Skeletal muscle tissue (tissue), 4 donors: ENCODE measurements around the gene DMD. TPM values are rescaled to one million over a fixed set of nuclear protein-coding genes. Genes with fewer than 3 reads are reported as not detected.

Source experiments
- H3K27ac ChIP-seq: one replicate; pipeline ENCODE4 v1.7.0; 2013; ENCODE audit warnings: mild to moderate bottlenecking, low read depth, low read length, inconsistent platforms
- H3K27me3 ChIP-seq, 3 donors: one replicate each; pipeline ENCODE4 v1.7.0; 2013; ENCODE audit warnings: low read length in 3 of 3; ENCODE audit not compliant: control insufficient read depth in 3 of 3, insufficient read depth in 3 of 3
- H3K36me3 ChIP-seq, 3 donors: one replicate each; pipeline ENCODE4 v1.7.0; 2013; ENCODE audit warnings: low read length in 3 of 3; ENCODE audit not compliant: control insufficient read depth in 3 of 3, insufficient read depth in 3 of 3
- H3K4me1 ChIP-seq, 3 donors: one replicate each; pipeline ENCODE4 v1.7.0; 2013; ENCODE audit warnings: low read length in 3 of 3, mild to moderate bottlenecking in 3 of 3; ENCODE audit not compliant: control insufficient read depth in 3 of 3, insufficient read depth in 3 of 3
- H3K4me3 ChIP-seq, 3 donors: one replicate each; pipeline ENCODE4 v1.7.0; 2013; ENCODE audit warnings: low read length in 3 of 3
- H3K9ac ChIP-seq, 3 donors: one replicate each; pipeline ENCODE4 v1.7.0; 2013; ENCODE audit warnings: low read length in 3 of 3, mild to moderate bottlenecking in 3 of 3, moderate library complexity in 2 of 3, low read depth in 1 of 3
- H3K9me3 ChIP-seq, 3 donors: one replicate each; pipeline ENCODE4 v1.7.0; 2013; ENCODE audit warnings: low read length in 3 of 3; ENCODE audit not compliant: control insufficient read depth in 3 of 3
- total RNA-seq: library from RNA; depleted of rRNA; stranded (reverse); fragments of >200 nt; gene quantifications from one replicate; pipeline ENCODE4 v1.2.3, GENCODE V29; 2014
- donor health status: Osteomylitis.

The DMD gene
- total RNA-seq, 1 donor from 2014 or later = 190 TPM

- Histone ChIP-seq H3K4me1 (no peaks in the 10 kb centered on the region), H3K9me3 (no peaks in the 10 kb centered on the region), H3K27ac (no peak overlapping the region), H3K36me3 (no peaks in the 10 kb centered on the region), H3K9ac (no peak overlapping the region), H3K27me3 (no peaks in the 10 kb centered on the region), H3K4me3 (no peak overlapping the region)
Measured at GRCh38 chrX:32392655-32393054, 818.7 kb downstream of the DMD start.

GRCh38 chrX:32370456-32371205 is 840.7 kb downstream of the DMD start:
- Histone ChIP-seq H3K9ac (no peak overlapping the region), H3K27ac (no peak overlapping the region), H3K36me3 (no peaks in the 10 kb centered on the region), H3K9me3 (no peaks in the 10 kb centered on the region), H3K4me3 (no peak overlapping the region), H3K27me3 (no peaks in the 10 kb centered on the region), H3K4me1 (no peaks in the 10 kb centered on the region)

GRCh38 chrX:32293962-32294700 is 917.2 kb downstream of the DMD start:
- Histone ChIP-seq H3K36me3 (no peaks in the 10 kb centered on the region), H3K4me1 (no peaks in the 10 kb centered on the region), H3K9ac (no peak overlapping the region), H3K27ac (no peak overlapping the region), H3K9me3 (no peaks in the 10 kb centered on the region), H3K4me3 (no peak overlapping the region), H3K27me3 (no peaks in the 10 kb centered on the region)

DNA sequence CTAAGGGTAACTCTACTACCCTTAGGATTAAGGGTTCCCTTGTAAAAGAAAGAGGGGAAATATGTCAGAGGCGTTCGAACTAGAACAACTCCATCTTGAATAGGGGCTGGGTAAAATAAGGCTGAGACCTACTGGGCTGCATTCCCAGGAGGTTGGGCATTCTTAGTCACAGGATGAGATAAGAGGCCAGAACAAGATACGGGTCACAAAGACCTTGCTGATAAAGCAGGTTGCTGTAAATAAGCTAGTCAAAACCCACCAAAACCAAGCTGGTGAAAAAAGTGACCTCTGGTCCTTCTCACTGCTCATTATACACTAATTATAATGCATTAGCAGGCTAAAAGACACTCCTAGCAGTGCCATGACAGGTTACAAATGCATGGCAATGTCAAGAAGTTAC is 922.0 kb downstream of the DMD start:
- H3K4me3 ChIP-seq = no peak overlapping the region
- no peak overlapping the region for H3K9ac ChIP-seq
- no peak overlapping the region for H3K27ac ChIP-seq
- H3K36me3 ChIP-seq = no peaks in the 10 kb centered on the region
- no peaks in the 10 kb centered on the region for H3K27me3 ChIP-seq
- H3K4me1 ChIP-seq = no peaks in the 10 kb centered on the region
- no peaks in the 10 kb centered on the region for H3K9me3 ChIP-seq

DNA sequence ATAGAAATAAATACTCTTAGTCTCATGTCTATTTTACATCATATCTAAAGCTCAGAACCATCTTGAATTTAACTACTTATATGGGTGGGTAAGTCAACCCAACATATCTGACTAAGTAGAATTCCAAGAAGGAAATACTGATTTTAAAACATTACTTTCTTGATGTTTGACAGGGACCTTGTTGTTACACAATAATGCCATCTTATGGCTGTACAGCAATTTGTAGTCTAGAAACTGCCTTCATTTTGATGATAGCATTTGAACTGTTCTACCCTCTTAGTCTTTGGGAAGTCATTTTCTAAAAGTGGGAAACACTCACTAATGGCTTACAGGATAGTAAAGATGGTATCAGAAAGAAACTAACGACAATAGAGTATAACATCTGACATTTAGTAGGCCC is 929.5 kb downstream of the DMD start:
- no peaks in the 10 kb centered on the region for H3K4me1 ChIP-seq
- no peak overlapping the region for H3K9ac ChIP-seq
- no peaks in the 10 kb centered on the region for H3K27me3 ChIP-seq
- no peaks in the 10 kb centered on the region for H3K9me3 ChIP-seq
- H3K4me3 ChIP-seq = no peak overlapping the region
- H3K27ac ChIP-seq = no peak overlapping the region
- no peaks in the 10 kb centered on the region for H3K36me3 ChIP-seq

DNA sequence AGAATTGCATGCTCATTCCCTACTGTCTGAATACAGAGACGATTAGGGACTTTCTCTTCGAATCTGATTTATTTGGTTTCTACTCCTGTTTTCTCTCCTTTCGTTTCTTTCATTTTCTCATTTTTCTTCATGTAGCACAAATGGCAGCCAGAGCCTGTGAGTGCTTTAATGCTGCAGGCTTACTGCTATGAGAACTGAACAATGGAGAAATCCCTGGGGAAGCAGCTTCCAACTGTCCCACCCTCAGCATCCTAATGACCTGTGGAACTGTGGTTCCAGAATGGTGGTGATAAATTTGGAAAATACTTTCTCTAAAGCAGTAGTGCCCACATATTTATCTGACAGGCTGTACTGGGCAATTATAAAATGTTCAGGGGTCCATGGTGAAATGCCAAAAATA is 930.4 kb downstream of the DMD start:
- Histone ChIP-seq H3K9ac (no peak overlapping the region), H3K36me3 (peaks cover 0 to under 1% (median 0%) of the 10 kb centered on the region in 3 donors), H3K27ac (no peak overlapping the region), H3K9me3 (no peaks in the 10 kb centered on the region), H3K4me1 (no peaks in the 10 kb centered on the region), H3K4me3 (no peak overlapping the region), H3K27me3 (no peaks in the 10 kb centered on the region)

DNA sequence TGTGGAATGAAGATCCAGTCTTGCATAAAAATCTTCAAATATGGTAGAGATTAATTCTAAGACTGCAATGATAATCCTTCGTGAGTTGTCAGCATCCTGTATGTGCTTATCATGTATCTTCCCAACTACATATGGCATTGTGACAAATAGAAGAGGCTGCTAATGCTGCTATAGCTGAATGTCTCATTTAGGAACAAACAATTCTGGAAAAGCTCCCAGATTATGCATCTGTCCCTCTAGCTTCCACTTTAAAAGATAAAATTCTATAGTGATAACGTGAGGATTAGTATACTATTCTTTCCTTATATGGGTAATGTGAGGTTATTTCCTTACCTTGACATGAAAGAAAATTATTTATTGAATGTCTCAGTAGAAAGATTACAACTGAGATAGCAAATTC is 930.9 kb downstream of the DMD start:
- Histone ChIP-seq H3K36me3 (peaks cover 0 to 2% (median 0%) of the 10 kb centered on the region in 3 donors), H3K27ac (no peak overlapping the region), H3K9ac (no peak overlapping the region)

DNA sequence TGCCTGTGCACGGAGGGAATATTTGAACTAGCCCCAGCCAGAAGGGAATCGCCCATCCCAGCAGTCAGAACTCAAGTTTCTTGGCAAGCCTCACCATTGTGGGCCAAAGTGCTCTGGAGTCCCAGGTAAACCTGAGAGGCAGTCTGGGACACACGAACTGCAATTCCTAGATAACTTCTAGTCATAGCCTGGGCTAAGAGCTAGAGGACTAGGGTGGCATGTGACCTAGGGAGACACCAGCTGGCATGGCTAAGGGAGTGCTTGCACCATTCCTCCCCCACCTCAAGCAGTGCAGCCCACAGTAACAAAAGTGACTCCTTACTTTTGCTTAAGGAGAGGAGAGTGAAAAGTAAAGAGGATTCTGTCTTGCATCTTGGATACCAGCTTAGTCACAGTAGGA is 935.2 kb downstream of the DMD start:
- no peak overlapping the region for H3K4me3 ChIP-seq
- H3K9ac ChIP-seq = no peak overlapping the region
- no peaks in the 10 kb centered on the region for H3K27me3 ChIP-seq
- H3K36me3 ChIP-seq = peaks cover 0 to 2% (median 2%) of the 10 kb centered on the region in 3 donors
- no peak overlapping the region for H3K27ac ChIP-seq
- H3K9me3 ChIP-seq = no peaks in the 10 kb centered on the region
- no peaks in the 10 kb centered on the region for H3K4me1 ChIP-seq

More for the DNA sequence above, 930.9 kb downstream of the DMD start:
- Histone ChIP-seq H3K4me3 (no peak overlapping the region), H3K9me3 (no peaks in the 10 kb centered on the region), H3K27me3 (no peaks in the 10 kb centered on the region), H3K4me1 (no peaks in the 10 kb centered on the region)

- Histone ChIP-seq H3K9me3 (no peaks in the 10 kb centered on the region), H3K36me3 (no peaks in the 10 kb centered on the region), H3K27ac (no peak overlapping the region), H3K27me3 (no peaks in the 10 kb centered on the region), H3K4me1 (no peaks in the 10 kb centered on the region), H3K9ac (no peak overlapping the region), H3K4me3 (no peak overlapping the region)
Measured at GRCh38 chrX:32269866-32270265, 941.5 kb downstream of the DMD start.

GRCh38 chrX:32268207-32268606 is 943.1 kb downstream of the DMD start:
- Histone ChIP-seq H3K9me3 (no peaks in the 10 kb centered on the region), H3K27ac (no peak overlapping the region), H3K4me3 (no peak overlapping the region), H3K9ac (no peak overlapping the region), H3K36me3 (no peaks in the 10 kb centered on the region), H3K4me1 (no peaks in the 10 kb centered on the region), H3K27me3 (no peaks in the 10 kb centered on the region)
